C4-2B (cell line): ENCODE data around the gene PPP6R3.

Source experiments
- H3K27ac ChIP-seq: fragments of 450-650 bp; 2 replicates; pipeline ENCODE4 v1.5.1; 2017
- CTCF ChIP-seq: fragments of 450-650 bp; conservative IDR thresholded peaks from 2 replicates; pipeline ENCODE4 v1.5.1; 2017; ENCODE audit warnings: mild to moderate bottlenecking
- ZFX ChIP-seq: fragments of 450-650 bp; IDR thresholded peaks from 2 replicates; pipeline ENCODE4 v1.6.1; 2017

Gene PPP6R3

GRCh38 chr11:68541116-68541515, 80.6 kb downstream of the PPP6R3 start:
- H3K27ac ChIP-seq, result no peak overlapping the region
- TF ChIP-seq CTCF (no peak), ZFX (no peak)

- no peak overlapping the region for H3K27ac ChIP-seq
- no peak for TF ChIP-seq ZFX
- no peak for TF ChIP-seq CTCF
Measured at GRCh38 chr11:68541991-68542390, 81.4 kb downstream of the PPP6R3 start.

GRCh38 chr11:68542617-68543016, 82.1 kb downstream of the PPP6R3 start:
- TF ChIP-seq CTCF, result no peak
- H3K27ac ChIP-seq, result no peak overlapping the region

GRCh38 chr11:68543594-68543993, 83.0 kb downstream of the PPP6R3 start:
- TF ChIP-seq CTCF (no peak), ZFX (no peak)
- H3K27ac ChIP-seq, result no peak overlapping the region

- no peak overlapping the region for H3K27ac ChIP-seq
- no peak for TF ChIP-seq CTCF
- TF ChIP-seq ZFX, result no peak
Measured at GRCh38 chr11:68545347-68545746, 84.8 kb downstream of the PPP6R3 start.

- no peak overlapping the region for H3K27ac ChIP-seq
- TF ChIP-seq ZFX (no peak), CTCF (no peak)
Measured at GRCh38 chr11:68545796-68546195, 85.2 kb downstream of the PPP6R3 start.

GRCh38 chr11:68546555-68546954, 86.0 kb downstream of the PPP6R3 start:
- TF ChIP-seq CTCF, result no peak
- no peak for TF ChIP-seq ZFX
- no peak overlapping the region for H3K27ac ChIP-seq
